WTC11 (cell line): ENCODE data around the gene SEPSECS.

Experiments used
- CTCF ChIP-seq: fragments of 200-600 bp; IDR thresholded peaks from 2 replicates; pipeline ENCODE4 v1.8.0; 2022; ENCODE audit warnings: antibody characterized with exemption
- NR2C2 ChIP-seq: sonication (generic); formaldehyde crosslinking; IDR thresholded peaks from 2 replicates; pipeline ENCODE4 v1.8.0; 2022; ENCODE audit warnings: mild to moderate bottlenecking, missing genetic modification reagents

GRCh38 chr4:25162566-25162965, 2.3 kb upstream of the SEPSECS start:
- TF ChIP-seq CTCF (no peak), NR2C2 (CRISPR knock-in tag) (no peak)
